ENCODE data around the gene PAGE1.

- TF ChIP-seq CTCF (conservative IDR thresholded peaks at IDR 0.05) (no peak), ZFX (IDR thresholded peaks at IDR 0.05) (no peak)
These were observed 50.7 kb downstream of the PAGE1 start for GRCh38 chrX:49644991-49645637.

Data from C4-2B (cell line).